Endothelial cell (in vitro differentiated cells): ENCODE data around the gene ITCH. TPM values are rescaled to one million over a fixed set of nuclear protein-coding genes. Genes with fewer than 3 reads are reported as not detected.

Source experiments
- DNase-seq: peaks from one replicate; pipeline ENCODE4 v3.0.0; 2021; ENCODE audit warnings: low spot score
- H3K27ac Mint-ChIP-seq: one replicate; pipeline ENCODE4 v1.8.0; 2021; ENCODE audit warnings: mixed read lengths, inconsistent platforms; ENCODE audit not compliant: unreplicated experiment
- H3K27me3 Mint-ChIP-seq: one replicate; pipeline ENCODE4 v1.8.0; 2021; ENCODE audit warnings: mild to moderate bottlenecking, moderate library complexity, mixed read lengths, inconsistent platforms; ENCODE audit not compliant: unreplicated experiment
- H3K36me3 Mint-ChIP-seq: one replicate; pipeline ENCODE4 v1.8.0; 2021; ENCODE audit warnings: mild to moderate bottlenecking, low read depth, mixed read lengths, inconsistent platforms; ENCODE audit not compliant: unreplicated experiment
- H3K4me1 Mint-ChIP-seq: one replicate; pipeline ENCODE4 v1.8.0; 2021; ENCODE audit warnings: mild to moderate bottlenecking, mixed read lengths, inconsistent platforms; ENCODE audit not compliant: unreplicated experiment
- H3K4me3 Mint-ChIP-seq: one replicate; pipeline ENCODE4 v1.8.0; 2021; ENCODE audit warnings: mild to moderate bottlenecking, mixed read lengths, inconsistent platforms; ENCODE audit not compliant: unreplicated experiment
- H3K9me3 Mint-ChIP-seq: one replicate; pipeline ENCODE4 v1.8.0; 2021; ENCODE audit warnings: mixed read lengths, inconsistent platforms; ENCODE audit not compliant: unreplicated experiment
- microRNA-seq: library from miRNA; unstranded; fragments of <30 nt; microRNA quantifications from one replicate; pipeline ENCODE4, GENCODE V29; 2020; ENCODE audit not compliant: unreplicated experiment
- total RNA-seq: library from RNA; stranded (reverse); fragmentation: NEBNext Ultra II Directional; extraction: Animal tissue kit (Norgen Biotek cat#: 25700); gene quantifications from one replicate; pipeline ENCODE4 v1.2.1, GENCODE V29; 2021; ENCODE audit not compliant: unreplicated experiment
- TF ChIP-seq, protein P1 (sequence below): fragments of 200-600 bp; sonication (generic); IDR thresholded peaks from one replicate; pipeline ENCODE4 v1.5.0; 2021; ENCODE audit warnings: antibody characterized with exemption; ENCODE audit not compliant: unreplicated experiment

ITCH gene
- total RNA-seq, 1 donor from 2014 or later = 46.8 TPM

DNA sequence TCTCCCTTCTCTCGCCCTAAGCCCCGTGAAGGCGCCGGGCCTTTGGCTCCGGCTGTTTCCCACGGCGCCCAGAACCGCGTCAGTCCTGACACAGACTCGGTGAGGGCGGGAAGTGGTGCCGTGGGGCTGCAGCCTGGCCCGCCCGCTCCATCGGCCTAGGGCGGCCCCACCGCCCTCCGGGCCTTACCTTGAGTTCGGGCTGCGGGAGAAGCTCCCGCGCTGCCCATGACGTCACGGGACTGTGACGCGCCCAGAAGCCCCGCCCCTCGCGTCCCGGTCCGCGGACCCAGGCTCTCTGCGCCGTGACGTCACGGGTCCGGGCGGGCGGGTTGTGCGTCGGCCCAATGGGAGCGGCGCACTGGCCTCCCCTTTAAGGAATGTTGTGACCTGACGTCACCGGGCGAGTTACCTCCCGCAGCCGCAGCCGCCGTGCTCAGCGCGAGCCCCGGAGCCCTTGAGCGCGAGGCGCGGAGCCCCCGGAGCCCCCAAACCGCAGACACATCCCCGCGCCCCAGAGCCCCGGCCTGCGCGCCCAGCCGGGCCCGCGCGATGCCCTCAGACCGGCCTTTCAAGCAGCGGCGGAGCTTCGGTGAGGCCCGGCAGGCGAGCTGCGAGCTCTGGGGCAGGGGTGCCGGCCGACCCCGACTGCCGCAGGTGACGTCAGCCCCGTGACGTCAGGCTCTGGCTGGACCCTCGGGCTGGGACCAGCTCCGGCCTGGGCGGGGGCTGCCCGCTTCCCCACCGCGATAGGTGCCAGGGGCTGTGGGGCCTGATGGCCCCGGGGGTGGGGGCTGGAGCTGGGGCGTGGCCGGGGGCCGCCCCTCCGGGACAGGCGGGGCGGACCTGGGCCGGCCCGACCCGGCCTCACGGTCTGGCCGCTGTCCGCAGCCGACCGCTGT is 195.5 kb downstream of the ITCH start, which contains the start of gene MAP1LC3A:
Gene MAP1LC3A (plus strand): TSS at position 399 of the 899 bp plus-strand sequence. CDS start 151 bp downstream, at position 550.
- H3K27ac Mint-ChIP-seq = peak within 1 kb of the TSS; percentile 17
- peak within 1 kb of the TSS; percentile 86 for H3K4me3 Mint-ChIP-seq
- H3K27me3 Mint-ChIP-seq = peaks cover 10% of the 10 kb centered on the region
- H3K4me1 Mint-ChIP-seq = peaks cover 5% of the 10 kb centered on the region
- no peaks in the 10 kb centered on the region for H3K9me3 Mint-ChIP-seq
- peak; percentile 92 for DNase-seq
- TF ChIP-seq, protein P1, sequence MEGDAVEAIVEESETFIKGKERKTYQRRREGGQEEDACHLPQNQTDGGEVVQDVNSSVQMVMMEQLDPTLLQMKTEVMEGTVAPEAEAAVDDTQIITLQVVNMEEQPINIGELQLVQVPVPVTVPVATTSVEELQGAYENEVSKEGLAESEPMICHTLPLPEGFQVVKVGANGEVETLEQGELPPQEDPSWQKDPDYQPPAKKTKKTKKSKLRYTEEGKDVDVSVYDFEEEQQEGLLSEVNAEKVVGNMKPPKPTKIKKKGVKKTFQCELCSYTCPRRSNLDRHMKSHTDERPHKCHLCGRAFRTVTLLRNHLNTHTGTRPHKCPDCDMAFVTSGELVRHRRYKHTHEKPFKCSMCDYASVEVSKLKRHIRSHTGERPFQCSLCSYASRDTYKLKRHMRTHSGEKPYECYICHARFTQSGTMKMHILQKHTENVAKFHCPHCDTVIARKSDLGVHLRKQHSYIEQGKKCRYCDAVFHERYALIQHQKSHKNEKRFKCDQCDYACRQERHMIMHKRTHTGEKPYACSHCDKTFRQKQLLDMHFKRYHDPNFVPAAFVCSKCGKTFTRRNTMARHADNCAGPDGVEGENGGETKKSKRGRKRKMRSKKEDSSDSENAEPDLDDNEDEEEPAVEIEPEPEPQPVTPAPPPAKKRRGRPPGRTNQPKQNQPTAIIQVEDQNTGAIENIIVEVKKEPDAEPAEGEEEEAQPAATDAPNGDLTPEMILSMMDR = no peak
- peaks cover 5% of the 10 kb centered on the region for H3K36me3 Mint-ChIP-seq

DNA sequence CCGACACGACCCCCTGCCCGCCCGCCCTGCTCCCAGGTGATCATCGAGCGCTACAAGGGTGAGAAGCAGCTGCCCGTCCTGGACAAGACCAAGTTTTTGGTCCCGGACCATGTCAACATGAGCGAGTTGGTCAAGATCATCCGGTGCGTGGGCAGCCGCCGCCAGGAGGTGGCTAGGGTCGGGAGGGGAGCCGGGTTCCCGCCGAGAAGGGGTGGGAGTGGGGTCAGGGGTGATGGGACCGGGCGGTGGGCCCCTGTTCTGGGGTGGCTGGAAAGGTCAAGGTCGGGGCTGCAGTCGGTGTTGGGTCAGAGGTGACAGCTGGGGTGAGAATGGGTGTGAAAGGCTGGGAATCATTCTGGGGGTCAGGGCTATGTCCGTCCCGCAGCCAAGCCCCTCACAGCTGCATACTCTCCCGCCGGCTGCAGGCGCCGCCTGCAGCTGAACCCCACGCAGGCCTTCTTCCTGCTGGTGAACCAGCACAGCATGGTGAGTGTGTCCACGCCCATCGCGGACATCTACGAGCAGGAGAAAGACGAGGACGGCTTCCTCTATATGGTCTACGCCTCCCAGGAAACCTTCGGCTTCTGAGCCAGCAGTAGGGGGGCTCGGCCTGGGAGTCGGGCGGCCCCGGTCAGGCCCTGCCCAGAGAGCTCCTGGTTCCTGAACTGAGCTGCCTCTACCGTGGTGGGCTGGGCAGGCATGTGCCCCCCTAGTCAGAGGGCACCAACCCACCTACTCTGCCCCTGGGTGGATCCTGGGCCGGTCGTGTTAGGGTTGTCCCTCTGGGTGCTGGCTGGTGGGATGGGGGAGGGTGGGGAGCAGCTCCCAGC is 196.5 kb downstream of the ITCH start:
- Mint-ChIP-seq H3K27me3 (peaks cover 10% of the 10 kb centered on the region), H3K36me3 (peaks cover 7% of the 10 kb centered on the region), H3K9me3 (no peaks in the 10 kb centered on the region), H3K4me3 (peak overlapping the region; percentile 71), H3K4me1 (peaks cover 5% of the 10 kb centered on the region), H3K27ac (no peak overlapping the region)
- DNase-seq = no peak
- TF ChIP-seq, protein P1 = no peak

GRCh38 chr20:34560141-34560523 is 197.1 kb downstream of the ITCH start:
- Mint-ChIP-seq H3K27ac (no peak overlapping the region), H3K9me3 (no peaks in the 10 kb centered on the region), H3K4me1 (peaks cover 5% of the 10 kb centered on the region), H3K27me3 (peaks cover 10% of the 10 kb centered on the region), H3K4me3 (no peak overlapping the region), H3K36me3 (peaks cover 8% of the 10 kb centered on the region)
- no peak for DNase-seq
- TF ChIP-seq, protein P1 = no peak

DNA sequence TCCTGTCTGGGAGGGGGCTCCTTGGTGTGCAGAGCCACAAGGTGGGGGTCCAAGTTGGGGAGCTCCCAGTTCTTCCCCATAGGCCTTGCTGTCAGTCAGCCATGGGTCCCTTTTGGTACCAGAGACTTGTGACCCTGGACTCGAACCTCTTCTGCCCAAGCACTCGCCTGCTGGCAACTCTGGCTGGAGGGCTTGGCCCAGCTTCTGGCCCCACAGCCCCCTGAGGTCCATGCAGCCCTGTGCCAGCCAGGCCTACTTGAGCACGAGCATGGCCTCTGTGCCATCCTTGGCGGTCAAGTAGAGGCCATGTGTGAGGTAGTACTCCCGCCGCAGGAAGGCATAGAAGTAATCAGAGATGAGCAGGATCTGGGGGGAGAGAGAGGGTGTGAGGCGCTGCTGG is 197.5 kb downstream of the ITCH start:
- H3K27ac Mint-ChIP-seq = no peak overlapping the region
- H3K4me1 Mint-ChIP-seq = peaks cover 5% of the 10 kb centered on the region
- H3K36me3 Mint-ChIP-seq = peaks cover 10% of the 10 kb centered on the region
- no peak overlapping the region for H3K4me3 Mint-ChIP-seq
- TF ChIP-seq, protein P1 = no peak
- H3K27me3 Mint-ChIP-seq = peaks cover 10% of the 10 kb centered on the region
- no peaks in the 10 kb centered on the region for H3K9me3 Mint-ChIP-seq
- no peak for DNase-seq

Small RNAs within 50 kb of the gene (microRNA-seq; reads per million reads assigned to microRNA genes)
- gene MIR644A = not detected

Other genes with a start within 250 kb of the ITCH start
- not detected for gene ASIP, start 121.8 kb upstream of the ITCH start, total RNA-seq
- gene AHCY, start 59.9 kb upstream of the ITCH start, total RNA-seq = 165 TPM
- 96.8 TPM for gene DYNLRB1, start 153.1 kb downstream of the ITCH start, total RNA-seq
- 33.6 TPM for gene MAP1LC3A, start 195.4 kb downstream of the ITCH start, total RNA-seq